Endodermal cell (in vitro differentiated cells): Measurements from ENCODE around the gene LEP. TPM values are rescaled to one million over a fixed set of nuclear protein-coding genes. Genes with fewer than 3 reads are reported as not detected.
"Not testable (repeated sequence)": the region's sequence is repeated elsewhere in the genome, so short reads cannot be mapped to it uniquely, and the experiment has no call there.

Experiments
- DNase-seq: peaks from one replicate; pipeline ENCODE4 v3.0.0-alpha.2; 2017
- H3K27ac ChIP-seq: 2 replicates; pipeline ENCODE4 v1.5.1; 2013; ENCODE audit warnings: mild to moderate bottlenecking, low read depth, low read length, moderate library complexity
- H3K27me3 ChIP-seq: 2 replicates; pipeline ENCODE4 v1.6.1; 2013; ENCODE audit warnings: mild to moderate bottlenecking, low read length, moderate library complexity; ENCODE audit not compliant: insufficient read depth, control insufficient read depth, poor library complexity, severe bottlenecking
- H3K36me3 ChIP-seq: 2 replicates; pipeline ENCODE4 v1.7.0; 2013; ENCODE audit warnings: mild to moderate bottlenecking, low read length, moderate library complexity; ENCODE audit not compliant: control insufficient read depth, insufficient read depth
- H3K4me1 ChIP-seq: one replicate; pipeline ENCODE4 v1.7.0; 2013; ENCODE audit warnings: low read length; ENCODE audit not compliant: control insufficient read depth, insufficient read depth
- H3K4me3 ChIP-seq: 2 replicates; pipeline ENCODE4 v1.5.1; 2013; ENCODE audit warnings: mild to moderate bottlenecking, low read length, moderate library complexity
- H3K9ac ChIP-seq: 2 replicates; pipeline ENCODE4 v1.6.1; 2013; ENCODE audit warnings: mild to moderate bottlenecking, low read length, moderate library complexity; ENCODE audit not compliant: poor library complexity, severe bottlenecking; ENCODE audit errors: extremely low read depth
- H3K9me3 ChIP-seq: 2 replicates; pipeline ENCODE4 v1.6.1; 2013; ENCODE audit warnings: mild to moderate bottlenecking, low read length, moderate library complexity; ENCODE audit not compliant: control insufficient read depth
- H3K27ac Mint-ChIP-seq: 2 replicates; pipeline ENCODE4 v1.8.0; 2020; ENCODE audit warnings: mixed read lengths
- H3K27me3 Mint-ChIP-seq: 2 replicates; pipeline ENCODE4 v1.8.0; 2021; ENCODE audit warnings: mild to moderate bottlenecking, mixed read lengths; ENCODE audit not compliant: insufficient read depth
- H3K36me3 Mint-ChIP-seq: 2 replicates; pipeline ENCODE4 v1.8.0; 2020; ENCODE audit warnings: low read depth, mixed read lengths
- H3K4me1 Mint-ChIP-seq: 2 replicates; pipeline ENCODE4 v1.8.0; 2020; ENCODE audit warnings: mixed read lengths
- H3K4me3 Mint-ChIP-seq: 2 replicates; pipeline ENCODE4 v1.8.0; 2020; ENCODE audit warnings: mild to moderate bottlenecking, moderate library complexity, mixed read lengths
- H3K9me3 Mint-ChIP-seq: 2 replicates; pipeline ENCODE4 v1.8.0; 2020; ENCODE audit warnings: mild to moderate bottlenecking, mixed read lengths
- CTCF ChIP-seq: fragments of 200-600 bp; sonication (generic); conservative IDR thresholded peaks from 2 replicates; pipeline ENCODE4 v1.5.0; 2021; ENCODE audit warnings: antibody characterized with exemption, mild to moderate bottlenecking
- WGBS, 2 experiments: methylation state at CpG; one replicate each; pipeline versions ENCODE4 v1.1.5 to v1.1.7; 2013; ENCODE audit warnings: missing lambda C conversion rate in 2 of 2, mixed read lengths in 1 of 2; ENCODE audit not compliant: insufficient coverage in 1 of 2, insufficient read length in 1 of 2; 5-methylcytosine and 5-hydroxymethylcytosine counted together
- total RNA-seq, 2 donors: library from RNA; stranded (reverse); fragmentation: NEBNext Ultra II Directional in 1 of 2; extraction: Animal tissue kit (Norgen Biotek cat#: 25700) in 1 of 2; gene quantifications; 2 replicates in 1 of 2; 3 replicates in 1 of 2; pipeline ENCODE4 v1.2.1, GENCODE V29; 2021

LEP gene
- total RNA-seq, 2 donors from 2014 or later = not detected

GRCh38 chr7:128281605-128282380 lies 40.7 kb downstream of the LEP start:
- H3K4me1 ChIP-seq = no peaks in the 10 kb centered on the region
- TF ChIP-seq CTCF = no peak
- 80 to 92% methylated on average over 1 to 4 of the region's 4 CpGs for WGBS, 2 experiments
- no peaks in the 10 kb centered on the region for H3K36me3 ChIP-seq
- H3K27me3 ChIP-seq = no peaks in the 10 kb centered on the region
- Mint-ChIP-seq H3K4me1 (no peaks in the 10 kb centered on the region), H3K4me3 (no peak overlapping the region), H3K36me3 (peaks cover 22% of the 10 kb centered on the region), H3K9me3 (peaks cover 42% of the 10 kb centered on the region), H3K27me3 (peaks cover 7% of the 10 kb centered on the region), H3K27ac (no peak overlapping the region)
- H3K9ac ChIP-seq = no peak overlapping the region
- DNase-seq = no peak
- H3K27ac ChIP-seq = no peak overlapping the region
- H3K4me3 ChIP-seq = no peak overlapping the region
- peaks cover 20% of the 10 kb centered on the region for H3K9me3 ChIP-seq

GRCh38 chr7:128284102-128284501 lies 43.0 kb downstream of the LEP start:
- H3K27ac ChIP-seq = no peak overlapping the region
- Mint-ChIP-seq H3K27me3 (peaks cover 9% of the 10 kb centered on the region), H3K4me3 (no peak overlapping the region), H3K36me3 (peaks cover 23% of the 10 kb centered on the region), H3K4me1 (no peaks in the 10 kb centered on the region), H3K27ac (no peak overlapping the region), H3K9me3 (peaks cover 29% of the 10 kb centered on the region)
- no peak for DNase-seq
- no peaks in the 10 kb centered on the region for H3K36me3 ChIP-seq
- H3K27me3 ChIP-seq = no peaks in the 10 kb centered on the region
- 93 to 95% methylated on average over 5 to 7 of the region's 7 CpGs for WGBS, 2 experiments
- H3K9ac ChIP-seq = no peak overlapping the region
- TF ChIP-seq CTCF = no peak
- no peak overlapping the region for H3K4me3 ChIP-seq
- H3K9me3 ChIP-seq = peaks cover 20% of the 10 kb centered on the region
- no peaks in the 10 kb centered on the region for H3K4me1 ChIP-seq

GRCh38 chr7:128287556-128287955 lies 46.5 kb downstream of the LEP start:
- no peak overlapping the region for H3K27ac Mint-ChIP-seq
- no peaks in the 10 kb centered on the region for H3K36me3 ChIP-seq
- H3K9me3 Mint-ChIP-seq = peaks cover 31% of the 10 kb centered on the region
- no peaks in the 10 kb centered on the region for H3K4me1 Mint-ChIP-seq
- no peak overlapping the region for H3K27ac ChIP-seq
- peaks cover 3% of the 10 kb centered on the region for H3K27me3 Mint-ChIP-seq
- no peaks in the 10 kb centered on the region for H3K27me3 ChIP-seq
- H3K9me3 ChIP-seq = peaks cover 9% of the 10 kb centered on the region
- DNase-seq = no peak
- no peak overlapping the region for H3K4me3 ChIP-seq
- H3K4me1 ChIP-seq = no peaks in the 10 kb centered on the region
- 94% methylated on average over 4 of the region's 4 CpGs; no CpG with 5 or more reads in 1 of the 2 experiments for WGBS, 2 experiments
- TF ChIP-seq CTCF = no peak
- peaks cover 22% of the 10 kb centered on the region for H3K36me3 Mint-ChIP-seq
- no peak overlapping the region for H3K9ac ChIP-seq
- H3K4me3 Mint-ChIP-seq = no peak overlapping the region

GRCh38 chr7:128298004-128298403 lies 56.9 kb downstream of the LEP start:
- H3K4me3 ChIP-seq, H3K36me3 ChIP-seq, H3K27me3 ChIP-seq, H3K27me3 Mint-ChIP-seq, H3K4me1 ChIP-seq, H3K9ac ChIP-seq, DNase-seq, H3K36me3 Mint-ChIP-seq, H3K4me3 Mint-ChIP-seq, H3K27ac ChIP-seq, H3K9me3 Mint-ChIP-seq, H3K27ac Mint-ChIP-seq, H3K9me3 ChIP-seq: not testable (repeated sequence)
- WGBS, 2 experiments = 59 to 93% methylated on average over 2 to 6 of the region's 7 CpGs
- peaks cover 23% of the 10 kb centered on the region for H3K4me1 Mint-ChIP-seq
